HepG2 (cell line): ENCODE data around the gene TRMT1. TPM values are rescaled to one million over a fixed set of nuclear protein-coding genes. Genes with fewer than 3 reads are reported as not detected.

ENCODE experiments used
- CENPX ChIP-seq: sonication (generic); formaldehyde crosslinking; IDR thresholded peaks from 2 replicates; pipeline ENCODE4 v1.9.0; 2021; ENCODE audit warnings: mild to moderate bottlenecking, missing genetic modification reagents, moderate library complexity
- GTF2F1 ChIP-seq: fragments of 150-350 bp; IDR thresholded peaks from 2 replicates; pipeline ENCODE4 v1.6.1; 2014; ENCODE audit warnings: low read length
- PHB2 ChIP-seq: fragments of 450-650 bp; IDR thresholded peaks from 2 replicates; pipeline ENCODE4 v1.6.1; 2018; ENCODE audit not compliant: partially characterized antibody
- PITX1 ChIP-seq: sonication (generic); formaldehyde crosslinking; IDR thresholded peaks from 2 replicates; pipeline ENCODE4 v1.5.1; 2020; ENCODE audit warnings: mild to moderate bottlenecking, missing genetic modification reagents
- PPARG ChIP-seq: conservative IDR thresholded peaks from 2 replicates; pipeline ENCODE4 v1.6.1; 2016; ENCODE audit warnings: missing biosample characterization, missing genetic modification reagents
- SKIL ChIP-seq: sonication (generic); formaldehyde crosslinking; IDR thresholded peaks from 2 replicates; pipeline ENCODE4 v1.8.0; 2022; ENCODE audit warnings: missing genetic modification reagents, mild to moderate bottlenecking, moderate library complexity, borderline replicate concordance
- USF2 ChIP-seq, 2 experiments: sonication (generic) in 1 of 2; formaldehyde crosslinking in 1 of 2; IDR thresholded peaks; 2 replicates each; pipeline versions ENCODE4 v1.5.1 to v1.6.1; 2011 to 2020; ENCODE audit warnings: borderline replicate concordance in 1 of 2, low read depth in 1 of 2, low read length in 1 of 2, mild to moderate bottlenecking in 1 of 2, missing genetic modification reagents in 1 of 2, moderate library complexity in 1 of 2
- polyA plus RNA-seq, 8 experiments: library from polyadenylated mRNA; depleted of rRNA in 3 of 8; stranded (reverse) in 7 of 8; unstranded in 1 of 8; fragments of >200 nt; fragmentation: Illumina TruSeq in 4 of 8; extraction: Trizol in 4 of 8; gene quantifications; 2 replicates each; pipeline versions ENCODE4 v1.2.1 to v1.2.3, GENCODE V29; 2011 to 2016; ENCODE audit warnings: low read depth in 4 of 8, missing spikeins in 1 of 8, mixed read lengths in 1 of 8; ENCODE audit not compliant: insufficient read depth in 1 of 8
- total RNA-seq, 5 experiments: library from RNA; depleted of rRNA; stranded (reverse); fragments of >200 nt; fragmentation: Illumina TruSeq; extraction: Trizol; gene quantifications; 2 replicates each; pipeline ENCODE4 v1.2.3, GENCODE V29; 2016; ENCODE audit warnings: low read depth in 1 of 5
- TF ChIP-seq, protein P1 (sequence below): sonication (generic); formaldehyde crosslinking; IDR thresholded peaks from 2 replicates; pipeline ENCODE4 v1.5.0; 2020; ENCODE audit warnings: missing genetic modification reagents
- TF ChIP-seq, protein P2 (sequence below), 2 experiments: sonication (generic) in 1 of 2; formaldehyde crosslinking in 1 of 2; IDR thresholded peaks; 2 replicates each; pipeline versions ENCODE4 v1.6.1 to v1.9.0; 2014 to 2022; ENCODE audit warnings: antibody characterized with exemption in 1 of 2, borderline replicate concordance in 1 of 2, inconsistent platforms in 1 of 2, low read depth in 1 of 2, missing genetic modification reagents in 1 of 2
- TF ChIP-seq, protein P3 (sequence below): IDR thresholded peaks from 2 replicates; pipeline ENCODE4 v1.4.0; 2020; ENCODE audit warnings: mild to moderate bottlenecking, missing genetic modification reagents

Gene TRMT1
- total and polyA plus RNA-seq, 2 of the 13 experiments (the other 11 are each of a cell fraction or from before 2014, with no cell fraction given) = 35.5 to 44.1 TPM

DNA sequence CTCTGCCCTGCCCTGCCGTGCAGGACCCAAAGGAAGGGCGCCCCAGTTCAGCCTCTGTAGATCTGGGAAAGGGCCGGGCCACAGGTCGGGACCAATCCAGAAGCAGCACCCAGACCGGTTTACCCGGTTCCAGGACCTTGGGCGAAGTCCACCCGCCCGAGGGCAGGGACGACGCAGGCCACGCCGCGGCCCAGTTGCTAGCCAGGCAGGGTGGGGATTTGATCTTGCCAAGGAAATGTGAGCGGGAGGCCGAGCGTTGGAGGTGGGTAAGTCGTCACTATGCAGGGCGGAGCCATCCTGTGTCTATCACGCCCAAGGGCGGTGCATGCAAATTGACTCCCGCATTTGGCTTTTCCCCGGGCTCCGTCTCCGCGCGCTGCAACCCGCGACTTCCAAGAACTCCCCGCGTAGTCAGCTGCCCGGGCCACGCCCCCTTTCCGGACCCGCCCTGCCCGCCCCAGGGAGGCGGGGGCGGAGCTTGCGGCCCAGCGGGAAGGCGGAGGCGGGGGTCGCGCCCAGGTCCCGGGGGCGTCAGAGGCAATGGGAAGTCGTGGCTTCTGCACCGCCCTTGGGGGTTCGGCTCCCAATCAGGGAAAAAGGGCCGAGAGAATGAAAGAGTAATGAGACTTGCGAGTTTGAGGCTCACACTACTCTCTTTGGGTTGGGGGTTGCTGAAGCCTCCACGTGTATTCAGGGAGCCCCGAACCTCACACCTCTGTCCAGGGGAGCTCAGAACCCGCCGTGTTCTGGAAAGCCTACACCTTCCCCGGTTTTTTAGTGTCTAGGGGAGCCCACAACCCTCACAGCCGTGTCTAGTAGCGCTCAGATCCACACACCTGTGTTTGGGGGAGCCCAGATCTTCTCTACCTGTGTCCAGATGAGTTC, 46.4 kb upstream of the TRMT1 start (continued):
- TF ChIP-seq, protein P1, sequence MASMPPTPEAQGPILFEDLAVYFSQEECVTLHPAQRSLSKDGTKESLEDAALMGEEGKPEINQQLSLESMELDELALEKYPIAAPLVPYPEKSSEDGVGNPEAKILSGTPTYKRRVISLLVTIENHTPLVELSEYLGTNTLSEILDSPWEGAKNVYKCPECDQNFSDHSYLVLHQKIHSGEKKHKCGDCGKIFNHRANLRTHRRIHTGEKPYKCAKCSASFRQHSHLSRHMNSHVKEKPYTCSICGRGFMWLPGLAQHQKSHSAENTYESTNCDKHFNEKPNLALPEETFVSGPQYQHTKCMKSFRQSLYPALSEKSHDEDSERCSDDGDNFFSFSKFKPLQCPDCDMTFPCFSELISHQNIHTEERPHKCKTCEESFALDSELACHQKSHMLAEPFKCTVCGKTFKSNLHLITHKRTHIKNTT (CRISPR knock-in tag) = no peak
- TF ChIP-seq USF2 (IDR thresholded peaks at IDR 0.05; ENCODE audit: low read depth, low read length) = no peak
- TF ChIP-seq USF2 (CRISPR knock-in tag; IDR thresholded peaks at IDR 0.05; ENCODE audit: borderline replicate concordance) = peak; percentile 79; the same call in 1 of the 2 replicates
- no peak for TF ChIP-seq CENPX
- no peak for TF ChIP-seq PHB2
- no peak for TF ChIP-seq GTF2F1
- TF ChIP-seq SKIL (CRISPR knock-in tag) = no peak
- TF ChIP-seq, protein P2, sequence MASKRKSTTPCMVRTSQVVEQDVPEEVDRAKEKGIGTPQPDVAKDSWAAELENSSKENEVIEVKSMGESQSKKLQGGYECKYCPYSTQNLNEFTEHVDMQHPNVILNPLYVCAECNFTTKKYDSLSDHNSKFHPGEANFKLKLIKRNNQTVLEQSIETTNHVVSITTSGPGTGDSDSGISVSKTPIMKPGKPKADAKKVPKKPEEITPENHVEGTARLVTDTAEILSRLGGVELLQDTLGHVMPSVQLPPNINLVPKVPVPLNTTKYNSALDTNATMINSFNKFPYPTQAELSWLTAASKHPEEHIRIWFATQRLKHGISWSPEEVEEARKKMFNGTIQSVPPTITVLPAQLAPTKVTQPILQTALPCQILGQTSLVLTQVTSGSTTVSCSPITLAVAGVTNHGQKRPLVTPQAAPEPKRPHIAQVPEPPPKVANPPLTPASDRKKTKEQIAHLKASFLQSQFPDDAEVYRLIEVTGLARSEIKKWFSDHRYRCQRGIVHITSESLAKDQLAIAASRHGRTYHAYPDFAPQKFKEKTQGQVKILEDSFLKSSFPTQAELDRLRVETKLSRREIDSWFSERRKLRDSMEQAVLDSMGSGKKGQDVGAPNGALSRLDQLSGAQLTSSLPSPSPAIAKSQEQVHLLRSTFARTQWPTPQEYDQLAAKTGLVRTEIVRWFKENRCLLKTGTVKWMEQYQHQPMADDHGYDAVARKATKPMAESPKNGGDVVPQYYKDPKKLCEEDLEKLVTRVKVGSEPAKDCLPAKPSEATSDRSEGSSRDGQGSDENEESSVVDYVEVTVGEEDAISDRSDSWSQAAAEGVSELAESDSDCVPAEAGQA (IDR thresholded peaks at IDR 0.05; ENCODE audit: low read depth) = no peak
- TF ChIP-seq, protein P2 (CRISPR knock-in tag; IDR thresholded peaks at IDR 0.05; ENCODE audit: borderline replicate concordance) = no peak
- TF ChIP-seq PPARG = 0 out of 2 replicates have a peak, but pooled peaks have one; percentile 20
- TF ChIP-seq, protein P3, sequence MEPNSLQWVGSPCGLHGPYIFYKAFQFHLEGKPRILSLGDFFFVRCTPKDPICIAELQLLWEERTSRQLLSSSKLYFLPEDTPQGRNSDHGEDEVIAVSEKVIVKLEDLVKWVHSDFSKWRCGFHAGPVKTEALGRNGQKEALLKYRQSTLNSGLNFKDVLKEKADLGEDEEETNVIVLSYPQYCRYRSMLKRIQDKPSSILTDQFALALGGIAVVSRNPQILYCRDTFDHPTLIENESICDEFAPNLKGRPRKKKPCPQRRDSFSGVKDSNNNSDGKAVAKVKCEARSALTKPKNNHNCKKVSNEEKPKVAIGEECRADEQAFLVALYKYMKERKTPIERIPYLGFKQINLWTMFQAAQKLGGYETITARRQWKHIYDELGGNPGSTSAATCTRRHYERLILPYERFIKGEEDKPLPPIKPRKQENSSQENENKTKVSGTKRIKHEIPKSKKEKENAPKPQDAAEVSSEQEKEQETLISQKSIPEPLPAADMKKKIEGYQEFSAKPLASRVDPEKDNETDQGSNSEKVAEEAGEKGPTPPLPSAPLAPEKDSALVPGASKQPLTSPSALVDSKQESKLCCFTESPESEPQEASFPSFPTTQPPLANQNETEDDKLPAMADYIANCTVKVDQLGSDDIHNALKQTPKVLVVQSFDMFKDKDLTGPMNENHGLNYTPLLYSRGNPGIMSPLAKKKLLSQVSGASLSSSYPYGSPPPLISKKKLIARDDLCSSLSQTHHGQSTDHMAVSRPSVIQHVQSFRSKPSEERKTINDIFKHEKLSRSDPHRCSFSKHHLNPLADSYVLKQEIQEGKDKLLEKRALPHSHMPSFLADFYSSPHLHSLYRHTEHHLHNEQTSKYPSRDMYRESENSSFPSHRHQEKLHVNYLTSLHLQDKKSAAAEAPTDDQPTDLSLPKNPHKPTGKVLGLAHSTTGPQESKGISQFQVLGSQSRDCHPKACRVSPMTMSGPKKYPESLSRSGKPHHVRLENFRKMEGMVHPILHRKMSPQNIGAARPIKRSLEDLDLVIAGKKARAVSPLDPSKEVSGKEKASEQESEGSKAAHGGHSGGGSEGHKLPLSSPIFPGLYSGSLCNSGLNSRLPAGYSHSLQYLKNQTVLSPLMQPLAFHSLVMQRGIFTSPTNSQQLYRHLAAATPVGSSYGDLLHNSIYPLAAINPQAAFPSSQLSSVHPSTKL = peak; percentile 79; the same call in 1 of the 2 replicates
- no peak; the same call in 1 of the 2 replicates for TF ChIP-seq PITX1
